ENCODE data around the gene GSN. TPM values are rescaled to one million over a fixed set of nuclear protein-coding genes. Genes with fewer than 3 reads are reported as not detected.
A peak's percentile ranks its signal among the peaks of the same experiment; 100 is the strongest.

The GSN gene
- total RNA-seq, 1 experiment from 2014 or later = 278 TPM

GRCh38 chr9:121259498-121259897 is 8.5 kb upstream of the GSN start:
- CTCF ChIA-PET = no interaction called here
- intact Hi-C loops (cut with micrococcal nuclease; ENCODE audit: unreplicated experiment) = no loop called here

GRCh38 chr9:121259935-121260334 is 8.0 kb upstream of the GSN start:
- intact Hi-C loops (cut with micrococcal nuclease; ENCODE audit: unreplicated experiment) (no loop called here), in situ Hi-C loops (cut with HindIII; ENCODE audit: low pct_unique_long_range_greater_than_20kb, low sequenced_read_pairs) (no loop called here)
- DNase-seq (ENCODE audit: low read depth, low spot score) (no peak), ATAC-seq (no peak)
- Histone ChIP-seq H3K27ac (ENCODE audit: low read length) (no peak overlapping the region), H3K4me3 (ENCODE audit: low read depth in 2 of 2, low read length in 2 of 2) (no peak overlapping the region), H3K9me3 (ENCODE audit: control insufficient read depth, insufficient read depth, low read depth, low read length) (no peaks in the 10 kb centered on the region), H3K36me3 (ENCODE audit: control insufficient read depth, insufficient read depth, low read length) (no peaks in the 10 kb centered on the region), H3K4me1 (ENCODE audit: control insufficient read depth, insufficient read depth, low read length) (peaks cover 7% of the 10 kb centered on the region), H3K27me3 (ENCODE audit: control insufficient read depth, insufficient read depth, low read length) (no peaks in the 10 kb centered on the region)
- TF ChIP-seq TCF7L2 (IDR thresholded peaks at IDR 0.05; ENCODE audit: low read depth, low read length) (no peak), REST (IDR thresholded peaks at IDR 0.05; ENCODE audit: insufficient read depth in 1 of 2, low read depth in 2 of 2, low read length in 1 of 2) (peak; percentile 29 to 48; a peak in 1 of 4 replicates)
- BruUV-seq (replicated peaks) = no TSS peak
- ChIA-PET CTCF (no interaction called here), POLR2A (no interaction called here)

More at GRCh38 chr9:121259498-121259897, 8.5 kb upstream of the GSN start:
- Histone ChIP-seq H3K4me3 (ENCODE audit: low read depth in 2 of 2, low read length in 2 of 2) (no peak overlapping the region), H3K27me3 (ENCODE audit: control insufficient read depth, insufficient read depth, low read length) (no peaks in the 10 kb centered on the region), H3K9me3 (ENCODE audit: control insufficient read depth, insufficient read depth, low read depth, low read length) (no peaks in the 10 kb centered on the region), H3K4me1 (ENCODE audit: control insufficient read depth, insufficient read depth, low read length) (peaks cover 7% of the 10 kb centered on the region), H3K27ac (ENCODE audit: low read length) (no peak overlapping the region), H3K36me3 (ENCODE audit: control insufficient read depth, insufficient read depth, low read length) (no peaks in the 10 kb centered on the region)
- BruUV-seq (replicated peaks) = no TSS peak
- ATAC-seq = no peak
- in situ Hi-C loops (cut with HindIII; ENCODE audit: low pct_unique_long_range_greater_than_20kb, low sequenced_read_pairs) = no loop called here
- no peak for TF ChIP-seq SIN3A (IDR thresholded peaks at IDR 0.05; ENCODE audit: borderline replicate concordance, insufficient read depth, low read depth, low read length)
- POLR2A ChIA-PET = no interaction called here
- DNase-seq (ENCODE audit: low read depth, low spot score) = no peak

GRCh38 chr9:121260457-121261106 is 7.4 kb upstream of the GSN start:
- Histone ChIP-seq H3K27ac (ENCODE audit: low read length) (no peak overlapping the region), H3K9me3 (ENCODE audit: control insufficient read depth, insufficient read depth, low read depth, low read length) (no peaks in the 10 kb centered on the region), H3K4me1 (ENCODE audit: control insufficient read depth, insufficient read depth, low read length) (peaks cover 7% of the 10 kb centered on the region), H3K36me3 (ENCODE audit: control insufficient read depth, insufficient read depth, low read length) (no peaks in the 10 kb centered on the region), H3K27me3 (ENCODE audit: control insufficient read depth, insufficient read depth, low read length) (no peaks in the 10 kb centered on the region), H3K4me3 (ENCODE audit: low read depth in 2 of 2, low read length in 2 of 2) (no peak overlapping the region)
- intact Hi-C loops (cut with micrococcal nuclease; ENCODE audit: unreplicated experiment) = no loop called here
- in situ Hi-C loops (cut with HindIII; ENCODE audit: low pct_unique_long_range_greater_than_20kb, low sequenced_read_pairs) = no loop called here
- BruUV-seq (replicated peaks) = no TSS peak
- CTCF ChIA-PET = no interaction called here
- TF ChIP-seq TCF7L2 (IDR thresholded peaks at IDR 0.05; ENCODE audit: low read depth, low read length) (no peak), REST (IDR thresholded peaks at IDR 0.05; ENCODE audit: insufficient read depth in 1 of 2, low read depth in 2 of 2, low read length in 1 of 2) (no peak), CTCF (IDR thresholded peaks at IDR 0.05) (no peak)
- ATAC-seq (0 out of 2 replicates have a peak, but pooled peaks have one; percentile 34), DNase-seq (ENCODE audit: low read depth, low spot score) (no peak)
- POLR2A ChIA-PET = no interaction called here
